CD4-positive, alpha-beta memory T cell (primary cell): Measurements from ENCODE around the gene REEP6. TPM values are rescaled to one million over a fixed set of nuclear protein-coding genes. Genes with fewer than 3 reads are reported as not detected.
"Not testable (repeated sequence)": the region's sequence is repeated elsewhere in the genome, so short reads cannot be mapped to it uniquely, and the experiment has no call there.

ENCODE experiments used
- CTCF ChIA-PET: fragments of 350-600 bp; sonication (Branson Sonifier 250); formaldehyde crosslinking; loops from one replicate; lab custom pipeline; 2021; ENCODE audit warnings: inconsistent platforms; ENCODE audit not compliant: partially characterized antibody; lab: Charles Lee
- POLR2A ChIA-PET: fragments of 350-600 bp; sonication (Branson Sonifier 250); formaldehyde crosslinking; loops from one replicate; lab custom pipeline; 2021; ENCODE audit not compliant: partially characterized antibody; lab: Charles Lee
- DNase-seq, 5 donors: peaks; one replicate each; pipeline versions ENCODE4 v3.0.0 to v3.0.0-alpha.2; 2020 to 2022; ENCODE audit warnings: mixed read lengths in 1 of 5
- H3K27ac ChIP-seq: one replicate; pipeline ENCODE4 v1.7.0; 2013; ENCODE audit warnings: low read depth, low read length
- H3K27me3 ChIP-seq: 2 replicates; pipeline ENCODE4 v1.7.0; 2013; ENCODE audit warnings: mild to moderate bottlenecking, low read length, moderate library complexity; ENCODE audit not compliant: insufficient read depth
- H3K36me3 ChIP-seq: 2 replicates; pipeline ENCODE4 v1.7.0; 2013; ENCODE audit warnings: mild to moderate bottlenecking, low read length, moderate library complexity; ENCODE audit not compliant: insufficient read depth
- H3K4me1 ChIP-seq: 2 replicates; pipeline ENCODE4 v1.7.0; 2013; ENCODE audit warnings: mild to moderate bottlenecking, low read length, moderate library complexity; ENCODE audit not compliant: insufficient read depth
- H3K4me3 ChIP-seq, 2 donors: one replicate each; pipeline ENCODE4 v1.7.0; 2013; ENCODE audit warnings: low read length in 2 of 2, mild to moderate bottlenecking in 1 of 2
- H3K9me3 ChIP-seq, 2 donors: one replicate each; pipeline ENCODE4 v1.7.0; 2013; ENCODE audit warnings: low read length in 2 of 2, control low read depth in 1 of 2; ENCODE audit not compliant: control insufficient read depth in 1 of 2
- H3K27ac Mint-ChIP-seq, 7 donors: one replicate each; pipeline ENCODE4 v1.8.0; 2020 to 2021; ENCODE audit warnings: mixed read lengths in 7 of 7, mild to moderate bottlenecking in 6 of 7, inconsistent platforms in 3 of 7, moderate library complexity in 3 of 7
- H3K27me3 Mint-ChIP-seq, 2 donors: one replicate each; pipeline ENCODE4 v1.8.0; 2020 to 2021; ENCODE audit warnings: mixed read lengths in 2 of 2
- H3K36me3 Mint-ChIP-seq, 2 donors: one replicate each; pipeline ENCODE4 v1.8.0; 2020 to 2021; ENCODE audit warnings: mixed read lengths in 2 of 2, inconsistent platforms in 1 of 2, mild to moderate bottlenecking in 1 of 2
- H3K4me1 Mint-ChIP-seq, 4 donors: one replicate each; pipeline ENCODE4 v1.8.0; 2020 to 2021; ENCODE audit warnings: mixed read lengths in 4 of 4, mild to moderate bottlenecking in 1 of 4
- H3K4me3 Mint-ChIP-seq, 8 donors: one replicate each; pipeline ENCODE4 v1.8.0; 2020 to 2021; ENCODE audit warnings: mixed read lengths in 8 of 8, mild to moderate bottlenecking in 7 of 8, moderate library complexity in 6 of 8, inconsistent platforms in 3 of 8
- H3K9me3 Mint-ChIP-seq, 8 donors: one replicate each; pipeline ENCODE4 v1.8.0; 2020 to 2021; ENCODE audit warnings: mixed read lengths in 8 of 8, mild to moderate bottlenecking in 5 of 8, inconsistent platforms in 3 of 8, moderate library complexity in 1 of 8
- intact Hi-C: fragments of 100-400 bp; cut with micrococcal nuclease; formaldehyde crosslinking; loops from one replicate; pipeline ENCODE4 v1.15.1; 2023
- polyA plus RNA-seq, 2 donors: library from polyadenylated mRNA; unstranded; fragments of 300-500 nt; fragmentation: Illumina TruSeq; gene quantifications; one replicate each; pipeline ENCODE4 v1.2.3, GENCODE V29; 2021
- total RNA-seq, 2 experiments: library from RNA; stranded (reverse); gene quantifications; one replicate each; pipeline ENCODE4 v1.2.3, GENCODE V29; 2021

Gene REEP6
- total and polyA plus RNA-seq, 4 experiments from 2014 or later: 1.00 to 3.3 (median 2.9) TPM

DNA sequence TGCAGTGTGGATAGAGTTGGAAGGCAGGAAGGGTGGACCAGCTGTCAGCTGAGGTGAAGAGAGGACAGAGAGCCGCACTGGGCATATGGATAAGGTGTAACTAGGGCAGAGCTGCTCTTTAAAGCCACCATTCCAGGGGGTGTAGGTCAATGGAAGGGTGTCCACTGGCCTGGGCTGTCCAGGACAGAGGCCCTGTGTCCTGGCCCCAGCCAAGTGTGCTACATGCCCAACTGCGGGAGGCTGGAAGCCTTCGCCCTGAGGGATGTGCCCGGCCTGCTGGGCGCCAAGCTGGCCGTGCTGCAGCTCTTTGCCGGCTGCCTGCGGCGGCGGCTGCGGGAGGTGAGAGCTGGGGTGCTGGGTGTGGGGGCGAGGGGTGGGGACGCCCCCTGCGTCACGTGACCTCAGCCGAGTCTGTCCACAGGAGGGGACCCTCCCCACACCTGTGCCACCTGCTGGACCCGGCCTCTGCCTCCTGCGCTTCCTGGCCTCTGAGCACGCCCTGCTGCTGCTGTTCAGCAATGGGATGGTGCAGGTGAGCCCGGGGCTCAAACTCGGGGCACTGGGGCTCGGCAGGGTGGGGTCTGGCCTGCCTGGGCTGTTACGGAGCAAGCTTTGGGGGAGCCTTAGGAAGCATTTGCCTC is 42.6 kb downstream of the REEP6 start:
- no peak overlapping the region for H3K27ac Mint-ChIP-seq
- Histone ChIP-seq H3K36me3 (no peaks in the 10 kb centered on the region), H3K4me3 (no peak overlapping the region), H3K9me3 (no peaks in the 10 kb centered on the region), H3K27ac (no peak overlapping the region), H3K4me1 (no peaks in the 10 kb centered on the region), H3K27me3 (no peaks in the 10 kb centered on the region)
- CTCF ChIA-PET: interaction anchor here (1.4 kb wide), 1 partner anchor 13 kb away, joined by 4 read pairs; no protein-coding TSS in a partner anchor
- no peaks in the 10 kb centered on the region for H3K9me3 Mint-ChIP-seq
- no peaks in the 10 kb centered on the region for H3K36me3 Mint-ChIP-seq
- intact Hi-C loops: no loop called here
- H3K4me3 Mint-ChIP-seq: no peak overlapping the region
- peaks cover 8 to 11% of the 10 kb centered on the region in 2 donors for H3K27me3 Mint-ChIP-seq
- POLR2A ChIA-PET: no interaction called here
- H3K4me1 Mint-ChIP-seq: peaks cover 0 to 1% (median 0%) of the 10 kb centered on the region in 4 donors
- no peak for DNase-seq

DNA sequence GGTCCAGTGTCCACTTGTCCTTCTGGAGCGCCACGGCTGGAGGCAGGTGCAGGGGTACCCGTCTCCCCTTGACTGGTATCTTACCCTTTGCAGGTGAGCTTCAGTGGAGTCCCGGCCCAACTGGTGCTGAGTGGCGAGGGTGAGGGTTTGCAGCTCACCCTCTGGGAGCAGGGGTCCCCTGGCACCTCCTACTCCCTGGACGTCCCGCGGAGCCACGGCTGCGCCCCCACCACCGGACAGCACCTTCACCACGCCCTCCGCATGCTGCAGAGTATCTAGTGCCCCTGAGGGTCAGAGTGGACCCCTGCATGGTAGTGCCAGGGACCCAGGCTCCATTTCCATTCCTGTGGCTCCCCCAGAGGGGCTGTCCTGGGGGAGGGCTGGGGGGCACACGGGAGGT is 44.0 kb downstream of the REEP6 start:
- ChIA-PET POLR2A (no interaction called here), CTCF (interaction anchor here (1.0 kb wide), 1 partner anchor 11 kb away, joined by 3 read pairs; no protein-coding TSS in a partner anchor)
- intact Hi-C loops: no loop called here
- no peak overlapping the region for H3K4me3 ChIP-seq
- Mint-ChIP-seq H3K4me1 (peaks cover 0 to 1% (median 0%) of the 10 kb centered on the region in 4 donors), H3K27me3 (peaks cover 8 to 11% of the 10 kb centered on the region in 2 donors), H3K27ac (no peak overlapping the region), H3K36me3 (no peaks in the 10 kb centered on the region), H3K4me3 (no peak overlapping the region), H3K9me3 (no peaks in the 10 kb centered on the region)
- DNase-seq: no peak
- no peaks in the 10 kb centered on the region for H3K36me3 ChIP-seq
- no peak overlapping the region for H3K27ac ChIP-seq
- no peaks in the 10 kb centered on the region for H3K27me3 ChIP-seq
- no peaks in the 10 kb centered on the region for H3K4me1 ChIP-seq
- H3K9me3 ChIP-seq: no peaks in the 10 kb centered on the region

DNA sequence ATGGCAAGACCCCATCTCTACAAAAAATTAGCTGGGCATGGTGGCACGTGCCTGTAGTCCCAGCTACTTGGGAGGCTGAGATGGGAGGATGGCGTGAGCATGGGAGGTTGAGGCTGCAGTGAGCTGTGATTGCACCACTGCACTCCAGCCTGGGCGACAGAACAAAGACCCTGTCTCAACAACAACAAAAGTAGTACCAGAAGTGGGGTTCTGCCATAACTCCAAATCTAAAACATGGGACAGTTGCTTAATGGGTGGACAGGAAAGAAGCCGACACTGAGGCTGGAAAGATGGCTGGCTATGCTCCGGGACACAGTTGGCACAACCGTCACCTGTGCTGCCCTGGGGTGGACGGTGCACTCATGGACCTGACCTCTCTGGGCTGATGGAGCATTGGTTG is 44.7 kb downstream of the REEP6 start:
- H3K27ac ChIP-seq, H3K4me1 ChIP-seq, H3K9me3 ChIP-seq, H3K9me3 Mint-ChIP-seq, H3K4me1 Mint-ChIP-seq, H3K4me3 ChIP-seq, H3K36me3 ChIP-seq, DNase-seq, H3K4me3 Mint-ChIP-seq, H3K27ac Mint-ChIP-seq, H3K27me3 ChIP-seq, POLR2A ChIA-PET, intact Hi-C loops, H3K36me3 Mint-ChIP-seq: not testable (repeated sequence)
- peaks cover 13 to 16% of the 10 kb centered on the region in 2 donors for H3K27me3 Mint-ChIP-seq
- CTCF ChIA-PET: interaction anchor here (1.0 kb wide), 1 partner anchor 10 kb away, joined by 3 read pairs; no protein-coding TSS in a partner anchor

DNA sequence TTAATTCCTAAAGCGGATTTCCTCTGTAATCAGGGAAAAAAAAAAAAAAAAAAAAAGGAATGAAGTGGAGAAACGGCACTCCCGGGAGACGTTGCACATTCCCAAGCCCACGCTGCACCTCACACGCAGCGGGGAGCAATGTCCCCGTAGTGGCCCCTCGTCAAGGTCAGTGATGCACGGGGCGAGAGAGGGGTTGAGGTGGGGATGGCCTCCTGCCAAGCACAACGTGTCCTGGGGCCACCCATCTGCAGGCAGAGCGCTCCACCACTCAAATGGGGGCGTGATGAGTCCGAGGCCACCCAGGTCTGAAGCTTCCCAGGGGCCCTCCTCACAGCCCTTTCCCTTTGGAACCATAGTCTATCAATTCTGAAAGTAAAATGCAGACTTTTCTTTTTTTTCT is 48.0 kb downstream of the REEP6 start:
- Histone ChIP-seq H3K27me3 (no peaks in the 10 kb centered on the region), H3K27ac (no peak overlapping the region), H3K9me3 (no peaks in the 10 kb centered on the region), H3K36me3 (no peaks in the 10 kb centered on the region), H3K4me3 (no peak overlapping the region), H3K4me1 (no peaks in the 10 kb centered on the region)
- Mint-ChIP-seq H3K9me3 (no peaks in the 10 kb centered on the region), H3K27me3 (peaks cover 17% of the 10 kb centered on the region in 2 donors), H3K4me3 (no peak overlapping the region), H3K4me1 (no peaks in the 10 kb centered on the region), H3K36me3 (no peaks in the 10 kb centered on the region), H3K27ac (no peak overlapping the region)
- ChIA-PET CTCF (interaction anchor here (1.9 kb wide), 1 partner anchor 7 kb away, joined by 4 read pairs; no protein-coding TSS in a partner anchor), POLR2A (no interaction called here)
- no peak for DNase-seq
- intact Hi-C loops: no loop called here

DNA sequence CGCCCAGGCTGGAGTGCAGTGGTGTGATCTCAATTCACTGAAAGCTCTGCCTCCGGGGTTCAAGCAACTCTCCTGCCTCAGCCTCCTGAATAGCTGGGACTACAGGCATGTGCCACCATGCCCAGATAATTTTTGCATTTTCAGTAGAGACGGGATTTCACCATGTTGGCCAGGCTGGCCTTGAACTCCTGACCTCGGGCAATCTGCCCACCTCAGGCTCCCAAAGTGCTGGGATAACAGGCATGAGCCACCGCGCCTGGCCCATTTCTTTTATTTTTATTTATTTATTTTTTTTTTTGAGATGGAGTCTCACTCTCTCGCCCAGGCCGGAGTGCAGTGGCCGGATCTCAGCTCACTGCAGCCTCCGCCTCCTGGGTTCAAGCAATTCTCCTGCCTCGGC is 48.8 kb downstream of the REEP6 start:
- H3K4me1 ChIP-seq, H3K4me1 Mint-ChIP-seq, DNase-seq, H3K27ac Mint-ChIP-seq, H3K27ac ChIP-seq, intact Hi-C loops, H3K27me3 ChIP-seq, H3K9me3 ChIP-seq, H3K36me3 Mint-ChIP-seq, CTCF ChIA-PET, H3K4me3 Mint-ChIP-seq, H3K4me3 ChIP-seq, POLR2A ChIA-PET, H3K36me3 ChIP-seq, H3K9me3 Mint-ChIP-seq: not testable (repeated sequence)
- peaks cover 18% of the 10 kb centered on the region in 2 donors for H3K27me3 Mint-ChIP-seq

DNA sequence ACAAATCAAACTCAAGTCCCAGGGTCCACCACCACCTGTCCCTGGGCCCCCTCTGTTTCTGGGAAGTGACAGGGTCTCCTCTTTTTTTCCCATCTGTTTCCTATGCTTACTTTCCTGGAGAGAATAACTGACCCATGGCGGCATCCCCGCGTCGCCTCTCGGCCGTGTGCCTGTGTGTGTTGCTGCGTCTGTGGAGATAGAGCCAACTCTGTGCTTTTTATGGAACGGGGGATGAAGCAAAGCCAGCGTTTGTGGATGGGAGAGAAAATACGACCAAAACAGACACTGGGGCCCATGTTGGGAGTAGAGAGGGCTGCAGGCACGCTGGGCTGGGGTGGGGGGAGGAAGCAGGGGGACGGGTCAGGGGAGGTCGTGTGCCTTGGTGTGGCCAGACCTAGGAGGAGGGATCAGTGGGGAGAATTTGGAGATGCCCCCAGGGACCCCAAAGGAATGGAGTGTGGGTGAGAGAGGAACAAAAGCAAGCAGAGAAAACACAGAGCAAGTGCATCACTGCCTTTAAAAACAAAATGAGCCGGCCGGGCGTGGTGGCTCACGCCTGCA is 49.5 kb downstream of the REEP6 start:
- Mint-ChIP-seq H3K4me1 (no peaks in the 10 kb centered on the region), H3K36me3 (no peaks in the 10 kb centered on the region), H3K4me3 (no peak overlapping the region), H3K9me3 (no peaks in the 10 kb centered on the region), H3K27me3 (peaks cover 14 to 18% of the 10 kb centered on the region in 2 donors), H3K27ac (no peak overlapping the region)
- H3K27ac ChIP-seq: no peak overlapping the region
- H3K36me3 ChIP-seq: no peaks in the 10 kb centered on the region
- ChIA-PET POLR2A (no interaction called here), CTCF (interaction anchor here (0.6 kb wide), 1 partner anchor 1212 kb away, joined by 3 read pairs; no protein-coding TSS in a partner anchor)
- intact Hi-C loops: no loop called here
- no peaks in the 10 kb centered on the region for H3K27me3 ChIP-seq
- no peaks in the 10 kb centered on the region for H3K9me3 ChIP-seq
- DNase-seq: no peak
- H3K4me1 ChIP-seq: no peaks in the 10 kb centered on the region
- H3K4me3 ChIP-seq: no peak overlapping the region
